ENCODE measurements around the gene REG4. TPM values are rescaled to one million over a fixed set of nuclear protein-coding genes. Genes with fewer than 3 reads are reported as not detected.

Gene REG4
- total RNA-seq, 1 donor from 2014 or later = not detected

GRCh38 chr1:119818181-119818580 is 6.9 kb upstream of the REG4 start:
- Histone ChIP-seq H3K27me3 (no peaks in the 10 kb centered on the region), H3K9me3 (no peaks in the 10 kb centered on the region), H3K4me1 (no peaks in the 10 kb centered on the region), H3K36me3 (no peaks in the 10 kb centered on the region), H3K27ac (no peak overlapping the region), H3K4me3 (no peak overlapping the region)
- intact Hi-C loops (cut with DNase I) = no loop called here
- no peak for TF ChIP-seq POLR2AphosphoS5 (IDR thresholded peaks at IDR 0.05; ENCODE audit: insufficient read depth in 1 of 2, low read depth in 1 of 2)
- TF ChIP-seq, protein P1, sequence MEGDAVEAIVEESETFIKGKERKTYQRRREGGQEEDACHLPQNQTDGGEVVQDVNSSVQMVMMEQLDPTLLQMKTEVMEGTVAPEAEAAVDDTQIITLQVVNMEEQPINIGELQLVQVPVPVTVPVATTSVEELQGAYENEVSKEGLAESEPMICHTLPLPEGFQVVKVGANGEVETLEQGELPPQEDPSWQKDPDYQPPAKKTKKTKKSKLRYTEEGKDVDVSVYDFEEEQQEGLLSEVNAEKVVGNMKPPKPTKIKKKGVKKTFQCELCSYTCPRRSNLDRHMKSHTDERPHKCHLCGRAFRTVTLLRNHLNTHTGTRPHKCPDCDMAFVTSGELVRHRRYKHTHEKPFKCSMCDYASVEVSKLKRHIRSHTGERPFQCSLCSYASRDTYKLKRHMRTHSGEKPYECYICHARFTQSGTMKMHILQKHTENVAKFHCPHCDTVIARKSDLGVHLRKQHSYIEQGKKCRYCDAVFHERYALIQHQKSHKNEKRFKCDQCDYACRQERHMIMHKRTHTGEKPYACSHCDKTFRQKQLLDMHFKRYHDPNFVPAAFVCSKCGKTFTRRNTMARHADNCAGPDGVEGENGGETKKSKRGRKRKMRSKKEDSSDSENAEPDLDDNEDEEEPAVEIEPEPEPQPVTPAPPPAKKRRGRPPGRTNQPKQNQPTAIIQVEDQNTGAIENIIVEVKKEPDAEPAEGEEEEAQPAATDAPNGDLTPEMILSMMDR (IDR thresholded peaks at IDR 0.05) = no peak
- no peak for TF ChIP-seq POLR2A (IDR thresholded peaks at IDR 0.05)
- no peak for DNase-seq (ENCODE audit: extremely low spot score in 2 of 2)

DNA sequence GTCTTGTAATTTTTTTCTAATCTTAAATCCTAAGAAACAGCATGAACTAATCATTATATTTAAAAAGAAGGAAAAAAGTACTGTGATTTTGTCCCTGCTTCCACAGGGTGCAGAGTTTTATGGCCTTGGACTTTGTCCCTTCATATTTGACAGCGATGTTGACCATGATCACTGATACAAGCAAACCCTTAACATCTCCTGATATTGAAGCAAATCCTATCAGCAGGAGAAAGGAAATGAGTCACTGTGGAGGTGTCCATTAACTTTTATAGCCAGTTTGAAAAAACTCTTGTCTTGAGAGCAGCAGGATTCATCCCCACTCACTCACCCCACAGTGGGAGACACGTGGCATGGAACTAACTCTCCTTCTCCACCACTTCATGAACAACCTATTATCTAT is 5.1 kb upstream of the REG4 start:
- no peaks in the 10 kb centered on the region for H3K27me3 ChIP-seq
- H3K4me1 ChIP-seq = no peaks in the 10 kb centered on the region
- TF ChIP-seq POLR2AphosphoS5 (IDR thresholded peaks at IDR 0.05; ENCODE audit: insufficient read depth in 1 of 2, low read depth in 1 of 2) (no peak), POLR2A (IDR thresholded peaks at IDR 0.05) (no peak)
- TF ChIP-seq, protein P1 (IDR thresholded peaks at IDR 0.05) = no peak
- H3K9me3 ChIP-seq = no peaks in the 10 kb centered on the region
- DNase-seq (ENCODE audit: extremely low spot score in 2 of 2) = peak in 1 of 2 donors; percentile 37
- no peak overlapping the region for H3K4me3 ChIP-seq
- no peaks in the 10 kb centered on the region for H3K36me3 ChIP-seq
- H3K27ac ChIP-seq = no peak overlapping the region
- intact Hi-C loops (cut with DNase I) = no loop called here

- DNase-seq (ENCODE audit: extremely low spot score in 2 of 2) = peak in 1 of 2 donors; percentile 16
- H3K36me3 ChIP-seq = no peaks in the 10 kb centered on the region
- no peaks in the 10 kb centered on the region for H3K4me1 ChIP-seq
- H3K4me3 ChIP-seq = no peak overlapping the region
- H3K27me3 ChIP-seq = no peaks in the 10 kb centered on the region
- no peak overlapping the region for H3K27ac ChIP-seq
- TF ChIP-seq, protein P1 (IDR thresholded peaks at IDR 0.05) = no peak
- TF ChIP-seq POLR2AphosphoS5 (IDR thresholded peaks at IDR 0.05; ENCODE audit: insufficient read depth in 1 of 2, low read depth in 1 of 2) (no peak), POLR2A (IDR thresholded peaks at IDR 0.05) (no peak)
- intact Hi-C loops (cut with DNase I) = no loop called here
- no peaks in the 10 kb centered on the region for H3K9me3 ChIP-seq
Observed at GRCh38 chr1:119815928-119816327, 4.7 kb upstream of the REG4 start.

- H3K9me3 ChIP-seq = no peaks in the 10 kb centered on the region
- no peaks in the 10 kb centered on the region for H3K4me1 ChIP-seq
- intact Hi-C loops (cut with DNase I) = no loop called here
- H3K36me3 ChIP-seq = no peaks in the 10 kb centered on the region
- TF ChIP-seq POLR2AphosphoS5 (IDR thresholded peaks at IDR 0.05; ENCODE audit: insufficient read depth in 1 of 2, low read depth in 1 of 2) = no peak
- TF ChIP-seq, protein P1 (IDR thresholded peaks at IDR 0.05) = no peak
- TF ChIP-seq POLR2A (IDR thresholded peaks at IDR 0.05) = no peak
- H3K27me3 ChIP-seq = no peaks in the 10 kb centered on the region
- H3K4me3 ChIP-seq = no peak overlapping the region
- DNase-seq (ENCODE audit: extremely low spot score in 2 of 2) = no peak
- H3K27ac ChIP-seq = no peak overlapping the region
Observed at GRCh38 chr1:119815361-119815760, 4.1 kb upstream of the REG4 start.

DNA sequence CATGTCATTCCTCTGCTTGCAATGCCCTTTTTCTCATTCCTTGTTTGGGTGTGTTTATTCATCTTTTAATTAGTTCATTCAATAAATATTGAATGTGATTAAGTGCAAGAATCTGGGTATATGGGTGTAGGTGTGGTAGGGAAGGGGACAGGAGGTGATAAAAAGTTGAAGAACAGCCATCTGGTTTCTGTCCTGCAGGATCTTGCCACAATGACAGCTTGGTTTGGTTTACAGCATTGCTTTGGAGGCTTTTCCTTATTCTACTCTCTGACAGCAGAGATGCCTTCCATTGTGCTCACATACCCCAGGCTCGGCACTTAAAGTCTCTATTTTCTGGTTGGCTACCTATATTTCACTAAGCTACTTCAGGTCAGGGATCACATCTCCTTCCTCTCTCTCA is 3.0 kb upstream of the REG4 start:
- peak in 1 of 2 donors; percentile 25 for DNase-seq (ENCODE audit: extremely low spot score in 2 of 2)
- Histone ChIP-seq H3K27me3 (no peaks in the 10 kb centered on the region), H3K9me3 (no peaks in the 10 kb centered on the region), H3K36me3 (no peaks in the 10 kb centered on the region), H3K4me3 (no peak overlapping the region), H3K27ac (no peak overlapping the region), H3K4me1 (no peaks in the 10 kb centered on the region)
- TF ChIP-seq, protein P1 (IDR thresholded peaks at IDR 0.05) = no peak
- no peak for TF ChIP-seq POLR2A (IDR thresholded peaks at IDR 0.05)
- TF ChIP-seq POLR2AphosphoS5 (IDR thresholded peaks at IDR 0.05; ENCODE audit: insufficient read depth in 1 of 2, low read depth in 1 of 2) = no peak
- intact Hi-C loops (cut with DNase I) = no loop called here

Data from vagina (tissue), 2 donors.